SK-N-MC (cell line): ENCODE results near the gene SEC23IP.
A peak's percentile ranks its signal among the peaks of the same experiment; 100 is the strongest.
"Not testable (repeated sequence)": the region's sequence is repeated elsewhere in the genome, so short reads cannot be mapped to it uniquely, and the experiment has no call there.

Experiments used
- DNase-seq: peaks from one replicate; pipeline ENCODE4 v3.0.0-alpha.2; 2011; ENCODE audit warnings: low read depth, low spot score
- H3K27ac ChIP-seq: fragments of 200-600 bp; sonication (generic); 2 replicates; pipeline ENCODE4 v1.5.1; 2016; ENCODE audit warnings: mixed run types
- H3K36me3 ChIP-seq: fragments of 200-600 bp; sonication (generic); 2 replicates; pipeline ENCODE4 v1.6.1; 2017; ENCODE audit warnings: antibody characterized with exemption, low read length, mixed read lengths; ENCODE audit not compliant: insufficient read depth
- H3K4me3 ChIP-seq: fragments of 200-600 bp; sonication (generic); 2 replicates; pipeline ENCODE4 v1.5.1; 2016
- H3K9ac ChIP-seq: fragments of 200-600 bp; sonication (generic); 2 replicates; pipeline ENCODE4 v1.8.0; 2017; ENCODE audit warnings: mixed run types, mixed read lengths; ENCODE audit not compliant: insufficient read length
- H3K9me3 ChIP-seq: fragments of 200-600 bp; sonication (generic); 2 replicates; pipeline ENCODE4 v1.6.1; 2017; ENCODE audit warnings: low read depth, mild to moderate bottlenecking, antibody characterized with exemption, low read length, moderate library complexity, mixed read lengths
- EZH2 ChIP-seq: fragments of 200-600 bp; sonication (generic); IDR thresholded peaks from one replicate; pipeline ENCODE4 v1.6.1; 2017; ENCODE audit warnings: antibody characterized with exemption
- FOXP2 ChIP-seq: optimal IDR thresholded peaks from 2 replicates; pipeline ENCODE3; 2011; ENCODE audit warnings: mild to moderate bottlenecking, moderate library complexity; ENCODE audit not compliant: insufficient read depth; ENCODE audit errors: extremely low read length, control extremely low read depth
- POLR2AphosphoS5 ChIP-seq: IDR thresholded peaks from 2 replicates; pipeline ENCODE4 v1.6.1; 2012; ENCODE audit warnings: mild to moderate bottlenecking, low read depth, low read length, borderline replicate concordance

The SEC23IP gene

DNA sequence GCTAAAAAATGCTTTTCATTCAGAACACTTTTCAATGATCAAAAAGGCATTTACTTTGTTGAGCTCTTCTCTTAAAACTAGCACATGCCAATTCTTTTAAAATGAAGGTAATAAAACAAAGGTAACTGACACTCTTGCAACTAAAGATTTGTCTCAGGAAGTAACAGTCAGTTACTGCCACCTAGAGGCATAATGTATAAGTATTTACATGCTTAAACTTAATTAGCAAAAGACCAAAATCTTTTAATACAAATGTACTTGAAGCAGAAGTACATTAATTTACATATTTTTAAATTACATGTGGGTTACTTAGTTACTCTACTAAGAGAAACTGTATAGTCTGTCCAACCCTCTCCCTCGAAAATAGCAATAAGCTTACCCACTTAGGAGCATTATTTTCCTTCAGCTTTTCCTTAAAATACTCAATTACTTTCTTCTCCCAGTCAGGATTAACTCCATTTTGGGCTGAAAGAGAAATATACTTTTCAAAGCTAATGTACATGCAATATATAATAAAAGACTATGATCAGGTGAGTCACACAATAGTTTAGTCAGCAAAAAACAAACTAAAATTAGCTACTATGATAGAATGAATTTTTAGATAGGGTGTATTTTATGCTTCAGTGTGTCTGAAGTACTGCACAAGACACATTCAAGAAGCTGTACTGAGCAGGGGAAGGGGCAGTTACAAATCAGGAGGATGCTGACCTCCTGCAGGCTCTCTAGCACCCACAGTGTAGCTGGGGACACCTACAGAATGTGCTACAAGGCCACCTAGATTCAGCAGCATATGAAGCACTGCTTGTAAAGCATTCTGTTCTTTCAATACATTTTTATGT lies 32.9 kb upstream of the SEC23IP start:
- Histone ChIP-seq H3K9me3 (0 out of 2 replicates have a peak, but pooled peaks cover 3% of the 10 kb centered on the region), H3K27ac (0 out of 2 replicates have a peak overlapping the region, but pooled peaks have one; percentile 50), H3K36me3 (peaks cover 33% of the 10 kb centered on the region), H3K4me3 (no peak overlapping the region), H3K9ac (no peak overlapping the region)
- TF ChIP-seq EZH2, result no peak
- no peak for TF ChIP-seq FOXP2
- no peak for TF ChIP-seq POLR2AphosphoS5
- DNase-seq, result peak; percentile 8

DNA sequence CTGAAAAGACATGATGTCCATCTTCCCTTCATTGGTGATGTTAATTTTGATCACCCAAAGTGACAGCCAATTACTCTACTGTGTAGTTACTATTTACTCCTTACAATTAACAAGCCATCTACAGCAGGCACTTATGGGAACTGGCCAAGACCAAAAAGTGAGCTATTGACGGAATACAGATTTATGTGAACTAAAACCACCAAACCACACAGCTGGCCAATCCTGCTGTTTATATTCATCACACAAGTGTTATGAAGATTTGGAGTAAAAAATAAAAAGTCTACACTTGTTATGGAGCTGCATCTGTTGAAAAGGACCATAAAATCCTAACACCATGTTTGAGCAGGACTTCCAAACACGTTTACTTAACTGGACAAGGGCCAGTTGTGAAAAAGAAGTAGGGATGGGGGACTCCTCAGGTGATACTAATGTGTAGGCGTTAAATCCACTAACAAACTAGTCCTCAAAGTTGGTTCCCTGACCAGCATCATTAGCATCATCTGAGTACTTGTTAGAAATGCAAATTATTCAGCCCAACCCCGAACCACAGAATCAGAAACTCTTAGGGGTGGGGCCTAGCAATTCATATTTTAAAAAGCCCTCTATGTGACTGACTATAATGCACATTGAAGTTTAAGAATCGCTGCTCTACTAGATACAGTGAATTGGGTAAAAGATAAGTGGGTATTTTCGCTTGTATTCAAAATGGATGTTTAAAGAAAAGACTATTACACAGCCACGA lies 31.5 kb upstream of the SEC23IP start:
- no peak overlapping the region for H3K27ac ChIP-seq
- no peak for DNase-seq
- TF ChIP-seq EZH2, result no peak
- no peak for TF ChIP-seq FOXP2
- no peak for TF ChIP-seq POLR2AphosphoS5
- H3K9me3 ChIP-seq, result 0 out of 2 replicates have a peak, but pooled peaks cover 3% of the 10 kb centered on the region
- peaks cover 41% of the 10 kb centered on the region for H3K36me3 ChIP-seq
- H3K9ac ChIP-seq, result no peak overlapping the region
- H3K4me3 ChIP-seq, result no peak overlapping the region

DNA sequence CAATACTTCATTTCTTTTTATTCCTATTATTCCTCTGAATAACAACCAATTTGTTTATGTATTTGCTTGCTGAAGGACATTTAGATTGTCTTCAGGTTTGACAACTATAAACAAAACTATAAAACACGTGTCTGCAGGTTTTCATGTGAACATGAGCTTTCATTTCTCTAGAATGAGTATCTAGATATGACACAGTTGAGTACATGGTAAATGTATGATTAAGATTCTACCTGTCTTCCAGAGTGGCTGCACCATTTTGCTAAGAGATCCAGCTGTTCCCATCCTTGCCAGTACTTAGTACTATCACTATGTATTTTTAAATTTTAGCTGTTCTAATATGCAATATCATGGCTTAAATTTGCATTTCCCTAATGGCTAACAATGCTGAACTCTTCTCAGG lies 30.0 kb upstream of the SEC23IP start:
- TF ChIP-seq FOXP2 (no peak), EZH2 (no peak), POLR2AphosphoS5 (no peak)
- Histone ChIP-seq H3K27ac (no peak overlapping the region), H3K9ac (no peak overlapping the region), H3K36me3 (peaks cover 28% of the 10 kb centered on the region; the same call in 1 of the 2 replicates), H3K4me3 (no peak overlapping the region), H3K9me3 (0 out of 2 replicates have a peak, but pooled peaks cover 3% of the 10 kb centered on the region)
- DNase-seq, result no peak

GRCh38 chr10:119863951-119864565 lies 28.5 kb upstream of the SEC23IP start:
- DNase-seq, result no peak
- Histone ChIP-seq H3K27ac (no peak overlapping the region), H3K36me3 (peaks cover 19% of the 10 kb centered on the region; the same call in 1 of the 2 replicates), H3K4me3 (no peak overlapping the region), H3K9ac (no peak overlapping the region), H3K9me3 (0 out of 2 replicates have a peak, but pooled peaks cover 3% of the 10 kb centered on the region)
- TF ChIP-seq FOXP2, result no peak
- TF ChIP-seq EZH2, result no peak
- no peak for TF ChIP-seq POLR2AphosphoS5

- no peak for DNase-seq
- Histone ChIP-seq H3K9ac (no peak overlapping the region), H3K9me3 (0 out of 2 replicates have a peak, but pooled peaks cover 3% of the 10 kb centered on the region), H3K36me3 (peaks cover 19% of the 10 kb centered on the region; the same call in 1 of the 2 replicates), H3K4me3 (no peak overlapping the region), H3K27ac (no peak overlapping the region)
- no peak for TF ChIP-seq POLR2AphosphoS5
- TF ChIP-seq EZH2, result no peak
- no peak for TF ChIP-seq FOXP2
These were observed 26.8 kb upstream of the SEC23IP start for GRCh38 chr10:119865699-119866240.

DNA sequence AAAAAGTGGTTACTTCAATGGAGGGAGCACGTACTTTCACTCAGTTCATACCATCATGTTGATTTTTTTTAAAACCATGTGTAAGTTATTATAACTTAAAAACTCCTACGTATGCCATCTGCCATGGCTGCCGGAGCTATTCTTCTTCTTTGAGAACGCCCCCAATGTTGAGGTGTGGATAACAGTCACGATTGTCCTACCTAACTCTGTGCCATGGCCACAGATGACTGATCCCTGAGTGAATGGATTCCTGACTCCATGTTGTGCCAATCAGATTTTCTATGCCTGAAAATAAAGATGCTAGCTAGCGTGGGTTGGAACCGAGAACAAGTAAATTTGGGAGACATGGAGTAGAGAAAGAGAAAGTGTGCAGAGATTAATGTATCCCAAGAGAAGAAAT lies 25.2 kb upstream of the SEC23IP start:
- Histone ChIP-seq H3K4me3 (no peak overlapping the region), H3K36me3 (peaks cover 19% of the 10 kb centered on the region; the same call in 1 of the 2 replicates), H3K9ac (no peak overlapping the region), H3K27ac (no peak overlapping the region), H3K9me3 (0 out of 2 replicates have a peak, but pooled peaks cover 3% of the 10 kb centered on the region)
- no peak for TF ChIP-seq FOXP2
- no peak for TF ChIP-seq POLR2AphosphoS5
- TF ChIP-seq EZH2, result no peak
- no peak for DNase-seq

- not testable (repeated sequence) for H3K27ac ChIP-seq, H3K9ac ChIP-seq, H3K4me3 ChIP-seq, H3K9me3 ChIP-seq, DNase-seq
- peaks cover 12% of the 10 kb centered on the region; the same call in 1 of the 2 replicates for H3K36me3 ChIP-seq
These were observed 23.1 kb upstream of the SEC23IP start for GRCh38 chr10:119869398-119869797.

DNA sequence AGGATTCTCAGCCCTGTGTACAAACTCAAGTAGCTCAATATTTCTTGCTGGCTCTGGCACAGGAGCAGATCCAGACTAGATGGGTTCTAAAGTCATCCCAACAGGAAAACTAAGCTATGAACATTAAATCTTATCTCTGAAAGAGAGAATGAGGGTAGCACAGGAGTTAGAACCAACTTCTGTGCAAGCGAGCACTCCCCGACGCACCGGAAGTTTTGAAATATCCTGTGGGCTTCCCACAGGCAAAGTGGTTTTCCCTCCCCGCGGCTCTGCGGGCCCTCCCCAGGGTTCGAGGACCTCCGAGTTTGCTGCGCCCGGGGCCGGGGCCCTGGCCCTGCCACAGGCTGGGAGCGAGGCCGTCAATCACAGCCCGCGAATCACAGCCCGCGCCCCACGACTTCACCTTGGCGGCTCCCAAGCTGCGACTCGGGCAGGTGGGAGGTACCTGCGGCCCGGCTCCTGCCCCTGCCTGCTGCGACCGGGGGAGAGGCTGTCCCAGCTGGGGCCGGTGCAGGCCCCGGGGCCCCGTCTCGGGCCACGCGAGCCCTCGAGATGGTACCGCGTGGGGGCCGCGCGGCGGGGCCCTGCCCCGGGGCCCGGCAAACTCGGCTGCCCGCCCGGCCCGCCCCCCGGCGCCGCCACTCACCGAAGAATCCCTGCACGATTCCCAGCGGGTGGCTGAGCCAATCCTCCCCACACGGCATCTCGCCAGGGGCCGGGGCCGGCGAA lies 20.5 kb upstream of the SEC23IP start:
- no peak for TF ChIP-seq FOXP2
- no peak for TF ChIP-seq EZH2
- no peak for TF ChIP-seq POLR2AphosphoS5
- Histone ChIP-seq H3K4me3 (peak overlapping the region; percentile 81), H3K36me3 (no peaks in the 10 kb centered on the region), H3K27ac (peak overlapping the region; percentile 81), H3K9ac (peak overlapping the region; percentile 73), H3K9me3 (no peaks in the 10 kb centered on the region)
- DNase-seq, result no peak
